H1 (cell line): ENCODE data around the gene CUL9. TPM values are rescaled to one million over a fixed set of nuclear protein-coding genes. Genes with fewer than 3 reads are reported as not detected.

Experiments used
- CTCF ChIA-PET: fragments of 300-600 bp; sonication (Branson Sonifier 250); formaldehyde crosslinking; loops from one replicate; lab custom pipeline; 2021; ENCODE audit not compliant: partially characterized antibody; lab: Charles Lee
- POLR2A ChIA-PET: fragments of 300-600 bp; sonication (Branson Sonifier 250); formaldehyde crosslinking; loops from one replicate; lab custom pipeline; 2021; ENCODE audit warnings: inconsistent platforms; ENCODE audit not compliant: partially characterized antibody; lab: Charles Lee
- DNase-seq, 2 experiments: peaks; one replicate each; pipeline versions ENCODE4 v3.0.0 to v3.0.0-alpha.2; 2010 to 2022; ENCODE audit warnings: low spot score in 2 of 2, low read depth in 1 of 2, mixed read lengths in 1 of 2
- FAIRE-seq: peaks from 2 replicates; lab custom pipeline; 2011; peaks lifted over from hg19 to GRCh38; lab: Jason Lieb, UNC
- H2AFZ ChIP-seq: 2 replicates; pipeline ENCODE4 v1.8.1; 2012; ENCODE audit warnings: low read length, inconsistent platforms
- H2AK5ac ChIP-seq: 2 replicates; pipeline ENCODE4 v1.6.1; 2013; ENCODE audit warnings: low read depth, low read length
- H2BK120ac ChIP-seq: replicated peaks from 2 replicates; pipeline ENCODE3; 2013; ENCODE audit warnings: low read depth, low read length, inconsistent platforms
- H2BK12ac ChIP-seq: 2 replicates; pipeline ENCODE4 v1.6.1; 2013; ENCODE audit warnings: low read depth, low read length
- H2BK15ac ChIP-seq: 2 replicates; pipeline ENCODE4 v1.6.1; 2013; ENCODE audit warnings: low read length
- H2BK20ac ChIP-seq: 2 replicates; pipeline ENCODE4 v1.6.1; 2013; ENCODE audit warnings: low read length
- H2BK5ac ChIP-seq: 2 replicates; pipeline ENCODE4 v1.6.1; 2013; ENCODE audit warnings: low read depth, low read length
- H3K14ac ChIP-seq: 2 replicates; pipeline ENCODE4 v1.6.1; 2013; ENCODE audit warnings: inconsistent platforms; ENCODE audit not compliant: insufficient read length
- H3K18ac ChIP-seq: 2 replicates; pipeline ENCODE4 v1.6.1; 2013; ENCODE audit warnings: low read length; ENCODE audit errors: extremely low read depth
- H3K23ac ChIP-seq: 2 replicates; pipeline ENCODE4 v1.6.1; 2013; ENCODE audit warnings: inconsistent platforms; ENCODE audit not compliant: insufficient read length
- H3K23me2 ChIP-seq: 2 replicates; pipeline ENCODE4 v1.6.1; 2013; ENCODE audit warnings: low read depth, low read length
- H3K27ac ChIP-seq: 2 replicates; pipeline ENCODE4 v1.6.1; 2011; ENCODE audit warnings: low read depth, low read length, inconsistent platforms
- H3K27me3 ChIP-seq, 4 experiments: replicated peaks in 1 of 4; 1 replicate in 1 of 4; 2 replicates in 3 of 4; pipeline versions ENCODE4 v1.6.1 to v1.8.1; 2011 to 2013; ENCODE audit warnings: low read length in 3 of 4, mild to moderate bottlenecking in 3 of 4, inconsistent platforms in 2 of 4, mixed read lengths in 2 of 4, moderate library complexity in 1 of 4; ENCODE audit not compliant: control insufficient read depth in 3 of 4, insufficient read depth in 3 of 4; ENCODE audit errors: extremely low read depth in 1 of 4
- H3K36me3 ChIP-seq, 4 experiments: 2 replicates each; pipeline versions ENCODE4 v1.6.1 to v1.8.1; 2011 to 2013; ENCODE audit warnings: mild to moderate bottlenecking in 4 of 4, low read length in 3 of 4, moderate library complexity in 2 of 4, control low read depth in 1 of 4, inconsistent platforms in 1 of 4; ENCODE audit not compliant: insufficient read depth in 4 of 4, control insufficient read depth in 2 of 4
- H3K4ac ChIP-seq: replicated peaks from 2 replicates; pipeline ENCODE3; 2013; ENCODE audit warnings: low read length, low read depth, mixed read lengths, inconsistent platforms; ENCODE audit not compliant: insufficient read length
- H3K4me1 ChIP-seq, 4 experiments: replicated peaks in 1 of 4; 1 replicate in 1 of 4; 2 replicates in 3 of 4; pipeline versions ENCODE4 v1.6.1 to v1.8.1; 2011 to 2013; ENCODE audit warnings: low read length in 3 of 4, inconsistent platforms in 2 of 4, mixed read lengths in 1 of 4; ENCODE audit not compliant: insufficient read depth in 4 of 4, control insufficient read depth in 3 of 4
- H3K4me2 ChIP-seq, 2 experiments: 2 replicates each; pipeline versions ENCODE4 v1.6.1 to v1.8.1; 2011 to 2013; ENCODE audit warnings: low read depth in 2 of 2, low read length in 2 of 2, control low read depth in 1 of 2, inconsistent platforms in 1 of 2, mild to moderate bottlenecking in 1 of 2; ENCODE audit not compliant: insufficient read depth in 1 of 2
- H3K4me3 ChIP-seq, 4 experiments: fragments of 200-600, 300-600 bp in 1 of 4; sonication (generic), shearing (Covaris generic), sonication (Bioruptor Twin) in 1 of 4; 2 replicates each; pipeline versions ENCODE4 v1.5.1 to v1.8.1; 2011 to 2016; ENCODE audit warnings: low read length in 4 of 4, low read depth in 3 of 4, control low read depth in 2 of 4, inconsistent platforms in 2 of 4, mild to moderate bottlenecking in 2 of 4, mixed read lengths in 1 of 4, moderate library complexity in 1 of 4; ENCODE audit not compliant: insufficient read depth in 2 of 4; ENCODE audit errors: extremely low read depth in 1 of 4
- H3K56ac ChIP-seq: replicated peaks from 2 replicates; pipeline ENCODE3; 2013; ENCODE audit warnings: low read depth, mild to moderate bottlenecking, mixed read lengths, low read length, inconsistent platforms; ENCODE audit not compliant: insufficient read length
- H3K79me1 ChIP-seq: 2 replicates; pipeline ENCODE4 v1.6.1; 2013; ENCODE audit warnings: low read depth, low read length, control low read depth
- H3K79me2 ChIP-seq, 2 experiments: 2 replicates each; pipeline versions ENCODE4 v1.6.1 to v1.8.1; 2012 to 2013; ENCODE audit warnings: low read length in 2 of 2, mild to moderate bottlenecking in 2 of 2, inconsistent platforms in 1 of 2; ENCODE audit not compliant: insufficient read depth in 2 of 2, control insufficient read depth in 1 of 2
- H3K9ac ChIP-seq, 4 experiments: replicated peaks in 1 of 4; 1 replicate in 1 of 4; 2 replicates in 3 of 4; pipeline versions ENCODE4 v1.6.1 to v1.8.1; 2011 to 2013; ENCODE audit warnings: low read depth in 3 of 4, low read length in 3 of 4, control low read depth in 2 of 4, mild to moderate bottlenecking in 2 of 4, moderate library complexity in 2 of 4, inconsistent platforms in 1 of 4; ENCODE audit errors: extremely low read depth in 1 of 4
- H3K9me3 ChIP-seq, 2 experiments: 2 replicates each; pipeline versions ENCODE4 v1.6.1 to v1.8.1; 2012 to 2013; ENCODE audit warnings: mild to moderate bottlenecking in 2 of 2, moderate library complexity in 2 of 2, control low read depth in 1 of 2, inconsistent platforms in 1 of 2, low read depth in 1 of 2, low read length in 1 of 2, mixed read lengths in 1 of 2; ENCODE audit not compliant: insufficient read depth in 2 of 2
- H4K20me1 ChIP-seq, 2 experiments: replicated peaks in 1 of 2; 2 replicates each; pipeline versions ENCODE3 to v1.8.1; 2011 to 2013; ENCODE audit warnings: inconsistent platforms in 2 of 2, low read length in 2 of 2, mild to moderate bottlenecking in 1 of 2; ENCODE audit not compliant: insufficient read depth in 2 of 2, control insufficient read depth in 1 of 2
- H4K5ac ChIP-seq: 2 replicates; pipeline ENCODE4 v1.6.1; 2013; ENCODE audit warnings: low read length, low read depth, mixed read lengths, inconsistent platforms; ENCODE audit not compliant: insufficient read length
- H4K8ac ChIP-seq: 2 replicates; pipeline ENCODE4 v1.8.0; 2013; ENCODE audit warnings: mild to moderate bottlenecking, moderate library complexity, low read length, inconsistent platforms; ENCODE audit not compliant: insufficient read depth; ENCODE audit errors: extremely low read depth
- H4K91ac ChIP-seq: replicated peaks from 2 replicates; pipeline ENCODE3; 2013; ENCODE audit warnings: low read length, mixed read lengths, inconsistent platforms; ENCODE audit not compliant: insufficient read length
- CBX5 ChIP-seq: fragments of 300-800, 300-1000 bp; sonication (generic); IDR thresholded peaks from 2 replicates; pipeline ENCODE4 v1.7.1; 2016; ENCODE audit warnings: antibody characterized with exemption, low read length, low read depth
- CHD1 ChIP-seq: IDR thresholded peaks from 2 replicates; pipeline ENCODE4 v1.6.1; 2012; ENCODE audit warnings: low read depth, low read length, improper control_type of control experiment
- GTF2F1 ChIP-seq: IDR thresholded peaks from 2 replicates; pipeline ENCODE4 v1.6.1; 2012; ENCODE audit warnings: low read depth, low read length, improper control_type of control experiment, borderline replicate concordance
- HDAC6 ChIP-seq: IDR thresholded peaks from one replicate; pipeline ENCODE4 v1.7.1; 2012; ENCODE audit warnings: low read depth, mild to moderate bottlenecking, inconsistent platforms, low read length, moderate library complexity
- KDM1A ChIP-seq: fragments of 200-600, 300-600 bp; sonication (generic); IDR thresholded peaks from 2 replicates; pipeline ENCODE4 v1.7.1; 2016; ENCODE audit warnings: mild to moderate bottlenecking, low read length, borderline replicate concordance
- MAFK ChIP-seq: IDR thresholded peaks from 2 replicates; pipeline ENCODE4 v1.6.1; 2012; ENCODE audit warnings: low read depth, mild to moderate bottlenecking, improper control_type of control experiment, low read length
- NANOG ChIP-seq: IDR thresholded peaks from 2 replicates; pipeline ENCODE4 v1.6.1; 2011; ENCODE audit warnings: low read length, low read depth, mild to moderate bottlenecking, inconsistent platforms; ENCODE audit not compliant: insufficient read depth, poor library complexity, severe bottlenecking
- PHF8 ChIP-seq: fragments of 200-600 bp; sonication (generic); conservative IDR thresholded peaks from 2 replicates; pipeline ENCODE4 v1.7.1; 2012; ENCODE audit warnings: low read depth, mild to moderate bottlenecking, inconsistent platforms, low read length, moderate library complexity
- POU5F1 ChIP-seq: IDR thresholded peaks from 2 replicates; pipeline ENCODE4 v1.6.1; 2011; ENCODE audit warnings: low read depth, mild to moderate bottlenecking, low read length, moderate library complexity
- SP1 ChIP-seq: IDR thresholded peaks from 2 replicates; pipeline ENCODE4 v1.6.1; 2011; ENCODE audit warnings: low read depth, low read length
- SUZ12 ChIP-seq: fragments of 200-600 bp; sonication (generic); IDR thresholded peaks from 2 replicates; pipeline ENCODE4 v1.6.1; 2012; ENCODE audit warnings: mild to moderate bottlenecking, inconsistent platforms, low read length, moderate library complexity, mixed read lengths
- TCF12 ChIP-seq: IDR thresholded peaks from 2 replicates; pipeline ENCODE4 v1.6.1; 2011; ENCODE audit warnings: low read depth, mild to moderate bottlenecking, low read length
- TEAD4 ChIP-seq: IDR thresholded peaks from 2 replicates; pipeline ENCODE4 v1.6.1; 2012; ENCODE audit warnings: low read depth, low read length, inconsistent platforms, mixed read lengths
- WGBS, 2 experiments: shearing (Covaris generic) in 1 of 2; methylation state at CpG; one replicate each; pipeline versions ENCODE4 v1.1.6 to v1.1.7; 2013 to 2015; ENCODE audit warnings: low lambda C conversion rate in 2 of 2, mixed read lengths in 2 of 2, inconsistent platforms in 1 of 2, low coverage in 1 of 2, missing lambda C conversion rate in 1 of 2; ENCODE audit not compliant: insufficient replicate concordance in 2 of 2, insufficient coverage in 1 of 2, insufficient read length in 1 of 2; ENCODE audit errors: extremely low coverage in 1 of 2, missing lambda C conversion rate in 1 of 2; 5-methylcytosine and 5-hydroxymethylcytosine counted together
- polyA plus RNA-seq, 7 experiments: library from polyadenylated mRNA; depleted of rRNA in 3 of 7; stranded (reverse) in 5 of 7; unstranded in 2 of 7; fragments of >200 nt in 5 of 7; fragments of 200-250 nt in 2 of 7; gene quantifications; 1 replicate in 5 of 7; 2 replicates in 1 of 7; 4 replicates in 1 of 7; pipeline versions ENCODE4 v1.2.1 to v1.2.3, GENCODE V29; 2011 to 2013; ENCODE audit warnings: missing spikeins in 2 of 7, mixed read lengths in 2 of 7
- total RNA-seq: library from RNA; stranded (reverse); fragmentation: NEBNext Ultra II Directional; extraction: Animal tissue kit (Norgen Biotek cat#: 25700); gene quantifications from 2 replicates; pipeline ENCODE4 v1.2.1, GENCODE V29; 2021

Gene CUL9
- total and polyA plus RNA-seq, 2 of the 8 experiments (the other 6 are each of a cell fraction or from before 2014, with no cell fraction given) = 7.7 to 9.8 TPM

DNA sequence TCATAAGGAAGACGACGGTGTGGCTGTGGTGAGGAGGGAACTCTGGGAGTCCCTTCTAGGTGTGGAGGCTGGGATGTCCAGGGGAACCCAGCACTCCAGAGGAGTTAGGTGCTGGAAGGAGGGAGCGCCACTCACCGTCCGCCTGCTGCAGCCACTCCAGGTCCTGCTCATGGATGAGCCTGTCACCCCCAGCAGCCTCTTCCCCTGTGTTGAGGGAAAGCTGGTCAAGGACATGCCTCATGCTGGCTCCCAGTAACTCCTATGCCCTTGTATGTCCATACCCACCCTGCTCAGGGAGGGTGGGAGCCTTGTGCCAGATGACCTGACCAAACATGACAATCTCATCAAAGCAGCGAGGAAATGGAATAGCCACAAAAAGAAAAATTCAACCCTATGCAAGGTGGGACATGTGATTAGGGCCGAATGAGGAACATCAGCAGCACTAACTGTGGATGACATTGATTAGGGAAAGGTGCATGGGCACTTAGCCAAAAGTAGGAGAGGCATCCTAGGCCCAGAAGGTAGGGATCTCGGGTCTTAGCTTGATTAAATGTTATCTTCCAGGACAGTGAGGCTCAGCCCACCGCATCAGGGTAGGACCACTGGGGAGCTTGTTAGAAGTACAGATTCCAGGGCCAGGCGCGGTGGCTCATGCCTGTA lies 44.3 kb downstream of the CUL9 start:
- no peak overlapping the region for H3K14ac ChIP-seq
- no peak overlapping the region; a peak in 1 of 7 replicates for H3K9ac ChIP-seq
- H4K5ac ChIP-seq = no peak overlapping the region
- no peak overlapping the region for H4K91ac ChIP-seq
- no peak overlapping the region for H2BK15ac ChIP-seq
- H3K79me1 ChIP-seq = no peaks in the 10 kb centered on the region
- H3K18ac ChIP-seq = no peak overlapping the region
- H2AK5ac ChIP-seq = no peak overlapping the region
- H3K36me3 ChIP-seq = no peaks in the 10 kb centered on the region; a peak in 1 of 8 replicates
- CTCF ChIA-PET = interaction anchor here (0.7 to 5.6 kb wide), 4 partner anchors 12 to 271 kb away, joined by 3 to 33 read pairs (median 4); partner anchors contain the start of gene MRPL2
- DNase-seq (no peak), FAIRE-seq (no peak)
- peaks cover 4% of the 10 kb centered on the region; the same call in 1 of the 2 replicates for H3K23me2 ChIP-seq
- H3K4ac ChIP-seq = no peak overlapping the region
- no peak overlapping the region for H2BK120ac ChIP-seq
- H2BK20ac ChIP-seq = no peak overlapping the region
- H4K8ac ChIP-seq = no peak overlapping the region
- 91% methylated on average over 11 of the region's 11 CpGs; no CpG with 5 or more reads in 1 of the 2 experiments for WGBS, 2 experiments
- 0 out of 2 replicates have a peak overlapping the region, but pooled peaks have one; percentile 5 for H2BK5ac ChIP-seq
- H3K56ac ChIP-seq = no peak overlapping the region
- H3K4me1 ChIP-seq = peaks cover 0 to 7% (median 4%) of the 10 kb centered on the region in 4 experiments; a peak in 5 of 7 replicates
- no peak overlapping the region for H2BK12ac ChIP-seq
- no peak overlapping the region for H3K27ac ChIP-seq
- H3K9me3 ChIP-seq = no peaks in the 10 kb centered on the region
- H3K23ac ChIP-seq = no peak overlapping the region
- peaks cover 3 to 17% (median 15%) of the 10 kb centered on the region in 4 experiments for H3K27me3 ChIP-seq
- POLR2A ChIA-PET = interaction anchor here (0.7 to 2.8 kb wide), 7 partner anchors 11 to 44 kb away, joined by 3 to 16 read pairs (median 3); partner anchors contain the start of gene CUL9
- no peak overlapping the region for H3K4me2 ChIP-seq
- no peak overlapping the region for H3K4me3 ChIP-seq
- H2AFZ ChIP-seq = no peak overlapping the region
- peaks cover 2% of the 10 kb centered on the region in 2 experiments for H4K20me1 ChIP-seq
- H3K79me2 ChIP-seq = no peaks in the 10 kb centered on the region
- TF ChIP-seq TCF12 (no peak), CBX5 (no peak), MAFK (no peak), CHD1 (no peak), GTF2F1 (no peak), TEAD4 (no peak), PHF8 (no peak), SP1 (no peak), KDM1A (no peak), NANOG (no peak), HDAC6 (no peak), SUZ12 (no peak), POU5F1 (no peak)
